ENCODE results near the gene SUSD3. TPM values are rescaled to one million over a fixed set of nuclear protein-coding genes. Genes with fewer than 3 reads are reported as not detected.

Gene SUSD3
- polyA plus RNA-seq, 3 donors = 10.5 to 24.6 (median 15.7) TPM

DNA sequence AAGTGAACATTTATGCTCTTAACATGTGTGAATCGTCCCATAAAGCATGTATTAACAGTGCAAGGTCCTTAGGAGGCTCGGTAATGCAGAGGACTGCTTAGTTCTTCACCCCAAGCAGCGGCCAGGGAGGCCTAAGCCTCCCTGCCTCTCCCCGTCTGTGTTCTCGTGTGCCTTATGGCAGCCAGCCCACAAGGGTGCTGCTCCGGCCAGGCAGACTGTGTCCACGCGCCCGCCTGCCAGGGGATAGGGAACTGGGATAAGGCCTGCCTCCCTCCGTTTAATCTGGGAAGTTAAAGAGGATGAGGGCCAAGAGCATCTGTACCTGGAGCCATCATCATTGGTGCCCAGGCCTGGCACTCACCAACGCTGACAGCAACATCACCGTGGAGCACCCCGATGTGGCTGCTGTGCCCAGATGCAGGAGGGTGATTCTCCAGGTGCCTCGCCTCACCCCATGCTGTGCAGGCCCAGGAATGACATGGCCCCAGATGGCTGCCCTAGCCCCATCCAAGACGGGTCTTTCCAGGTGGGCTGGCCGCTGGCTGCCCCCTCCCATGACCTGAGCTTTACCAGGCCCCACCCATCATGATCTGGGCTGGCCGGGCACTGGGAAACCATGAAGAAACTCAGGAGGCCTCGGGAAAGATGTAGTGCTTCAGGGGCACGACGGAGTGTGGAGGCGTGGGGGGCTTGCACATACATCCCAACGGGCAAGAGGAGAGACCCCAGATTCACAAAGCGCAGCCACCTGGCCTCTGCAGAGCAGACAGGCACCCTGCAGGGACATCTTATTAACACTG lies 35.6 kb upstream of the SUSD3 start:
- peaks cover 0 to 1% (median 0%) of the 10 kb centered on the region in 3 donors for H3K27me3 Mint-ChIP-seq (ENCODE audit: low read depth in 3 of 3)
- Histone ChIP-seq H3K9me3 (replicated peaks in 1 of 2; ENCODE audit: control insufficient read depth in 1 of 2, insufficient read depth in 1 of 2, low read length in 2 of 2) (no peaks in the 10 kb centered on the region), H3K27ac (ENCODE audit: low read depth in 1 of 2, low read length in 2 of 2) (peak overlapping the region; percentile 8 to 53), H3K4me3 (replicated peaks in 1 of 3; ENCODE audit: low read depth in 2 of 3, low read length in 3 of 3) (no peak overlapping the region), H4K20me1 (ENCODE audit: insufficient read depth, low read length) (peaks cover 65% of the 10 kb centered on the region), H3K36me3 (replicated peaks in 1 of 2; ENCODE audit: control insufficient read depth in 1 of 2, insufficient read depth in 2 of 2, low read length in 2 of 2) (peaks cover 85 to 94% of the 10 kb centered on the region in 2 donors), H3K79me2 (ENCODE audit: insufficient read depth, low read length) (peaks cover 39% of the 10 kb centered on the region), H3K4me1 (ENCODE audit: control insufficient read depth in 1 of 2, insufficient read depth in 2 of 2, low read length in 2 of 2) (peaks cover 41 to 46% of the 10 kb centered on the region in 2 donors), H3K4me2 (replicated peaks; ENCODE audit: extremely low read depth, low read length, poor library complexity, severe bottlenecking) (no peak overlapping the region), H3K9ac (ENCODE audit: insufficient read depth, low read length, poor library complexity, severe bottlenecking) (no peak overlapping the region), H3K27me3 (ENCODE audit: control insufficient read depth in 2 of 2, insufficient read depth in 2 of 2, low read length in 2 of 2) (no peaks in the 10 kb centered on the region), H2AFZ (ENCODE audit: insufficient read depth, low read depth, low read length, poor library complexity, severe bottlenecking) (no peak overlapping the region)
- no peak overlapping the region for H3K4me3 Mint-ChIP-seq
- peak overlapping the region; percentile 44 to 87 (median 73) for H3K27ac Mint-ChIP-seq
- no peak for DNase-seq
- intact Hi-C loops (cut with micrococcal nuclease) = no loop called here
- 97% methylated on average over 22 of the region's 23 CpGs for WGBS (ENCODE audit: insufficient coverage)
- peaks cover 51% of the 10 kb centered on the region for H3K4me1 Mint-ChIP-seq
- H3K9me3 Mint-ChIP-seq = no peaks in the 10 kb centered on the region
- peaks cover 78 to 94% of the 10 kb centered on the region in 2 donors for H3K36me3 Mint-ChIP-seq
- TF ChIP-seq, protein P1, sequence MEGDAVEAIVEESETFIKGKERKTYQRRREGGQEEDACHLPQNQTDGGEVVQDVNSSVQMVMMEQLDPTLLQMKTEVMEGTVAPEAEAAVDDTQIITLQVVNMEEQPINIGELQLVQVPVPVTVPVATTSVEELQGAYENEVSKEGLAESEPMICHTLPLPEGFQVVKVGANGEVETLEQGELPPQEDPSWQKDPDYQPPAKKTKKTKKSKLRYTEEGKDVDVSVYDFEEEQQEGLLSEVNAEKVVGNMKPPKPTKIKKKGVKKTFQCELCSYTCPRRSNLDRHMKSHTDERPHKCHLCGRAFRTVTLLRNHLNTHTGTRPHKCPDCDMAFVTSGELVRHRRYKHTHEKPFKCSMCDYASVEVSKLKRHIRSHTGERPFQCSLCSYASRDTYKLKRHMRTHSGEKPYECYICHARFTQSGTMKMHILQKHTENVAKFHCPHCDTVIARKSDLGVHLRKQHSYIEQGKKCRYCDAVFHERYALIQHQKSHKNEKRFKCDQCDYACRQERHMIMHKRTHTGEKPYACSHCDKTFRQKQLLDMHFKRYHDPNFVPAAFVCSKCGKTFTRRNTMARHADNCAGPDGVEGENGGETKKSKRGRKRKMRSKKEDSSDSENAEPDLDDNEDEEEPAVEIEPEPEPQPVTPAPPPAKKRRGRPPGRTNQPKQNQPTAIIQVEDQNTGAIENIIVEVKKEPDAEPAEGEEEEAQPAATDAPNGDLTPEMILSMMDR (IDR thresholded peaks at IDR 0.05) = no peak

DNA sequence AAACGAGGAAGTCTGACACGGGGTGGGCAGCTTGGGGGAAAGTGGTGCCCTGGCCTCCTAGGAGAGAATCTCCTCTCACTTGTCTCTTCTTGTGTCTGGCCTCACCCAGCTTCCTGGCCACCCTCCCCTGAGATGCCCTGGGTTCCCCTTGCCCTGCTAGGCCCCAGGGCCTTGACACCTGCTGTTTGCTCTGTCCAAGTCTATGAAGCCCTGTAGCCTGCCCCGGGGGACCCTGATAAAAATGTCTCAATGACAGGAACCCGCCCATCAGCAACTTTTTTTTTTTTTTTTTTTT lies 35.0 kb upstream of the SUSD3 start:
- Histone ChIP-seq H4K20me1 (ENCODE audit: insufficient read depth, low read length) (peaks cover 60% of the 10 kb centered on the region), H3K79me2 (ENCODE audit: insufficient read depth, low read length) (peaks cover 39% of the 10 kb centered on the region), H3K9me3 (replicated peaks in 1 of 2; ENCODE audit: control insufficient read depth in 1 of 2, insufficient read depth in 1 of 2, low read length in 2 of 2) (no peaks in the 10 kb centered on the region), H3K4me1 (ENCODE audit: control insufficient read depth in 1 of 2, insufficient read depth in 2 of 2, low read length in 2 of 2) (peaks cover 47 to 52% of the 10 kb centered on the region in 2 donors), H3K4me3 (replicated peaks in 1 of 3; ENCODE audit: low read depth in 2 of 3, low read length in 3 of 3) (no peak overlapping the region), H2AFZ (ENCODE audit: insufficient read depth, low read depth, low read length, poor library complexity, severe bottlenecking) (no peak overlapping the region), H3K27ac (ENCODE audit: low read depth in 1 of 2, low read length in 2 of 2) (peak overlapping the region; percentile 8 to 53), H3K36me3 (replicated peaks in 1 of 2; ENCODE audit: control insufficient read depth in 1 of 2, insufficient read depth in 2 of 2, low read length in 2 of 2) (peaks cover 79 to 88% of the 10 kb centered on the region in 2 donors), H3K27me3 (ENCODE audit: control insufficient read depth in 2 of 2, insufficient read depth in 2 of 2, low read length in 2 of 2) (no peaks in the 10 kb centered on the region), H3K9ac (ENCODE audit: insufficient read depth, low read length, poor library complexity, severe bottlenecking) (no peak overlapping the region), H3K4me2 (replicated peaks; ENCODE audit: extremely low read depth, low read length, poor library complexity, severe bottlenecking) (no peak overlapping the region)
- Mint-ChIP-seq H3K4me3 (no peak overlapping the region), H3K9me3 (no peaks in the 10 kb centered on the region), H3K27me3 (ENCODE audit: low read depth in 3 of 3) (no peaks in the 10 kb centered on the region), H3K27ac (peak overlapping the region in 6 of 7 donors; percentile 70 to 87 (median 78)), H3K36me3 (peaks cover 73 to 89% of the 10 kb centered on the region in 2 donors), H3K4me1 (peaks cover 56% of the 10 kb centered on the region)
- TF ChIP-seq, protein P1 (IDR thresholded peaks at IDR 0.05) = no peak
- 84% methylated on average over 4 of the region's 4 CpGs for WGBS (ENCODE audit: insufficient coverage)
- DNase-seq = no peak
- intact Hi-C loops (cut with micrococcal nuclease) = no loop called here
